K562 (cell line): Measurements from ENCODE around the gene AP1AR.

Source experiments
- CBX5 ChIP-seq: IDR thresholded peaks from 2 replicates; pipeline ENCODE4 v1.6.1; 2014; ENCODE audit warnings: low read depth, borderline replicate concordance
- FOSL1 ChIP-seq: fragments of 200-800 bp; sonication (Bioruptor generic); conservative IDR thresholded peaks from 2 replicates; pipeline ENCODE4 v1.6.1; 2016; ENCODE audit warnings: missing genetic modification characterization, missing compliant biosample characterization
- ZBED1 ChIP-seq: IDR thresholded peaks from 2 replicates; pipeline ENCODE4 v1.6.1; 2014
- ZFPM2 ChIP-seq: fragments of 250-450 bp; sonication (Bioruptor Pico); IDR thresholded peaks from 2 replicates; pipeline ENCODE4 v1.5.1; 2022; ENCODE audit warnings: mild to moderate bottlenecking
- TF ChIP-seq, protein P1 (sequence below), 3 experiments: IDR thresholded peaks in 2 of 3; conservative IDR thresholded peaks in 1 of 3; 2 replicates each; pipeline ENCODE4 v1.5.1; 2011 to 2012; ENCODE audit warnings: low read length in 3 of 3, mild to moderate bottlenecking in 3 of 3, control low read depth in 2 of 3, improper control_type of control experiment in 1 of 3, inconsistent platforms in 1 of 3, low read depth in 1 of 3, mixed read lengths in 1 of 3, moderate library complexity in 1 of 3; ENCODE audit not compliant: insufficient read depth in 2 of 3
- TF ChIP-seq, protein P2 (sequence below): sonication (generic); formaldehyde crosslinking; IDR thresholded peaks from 2 replicates; pipeline ENCODE4 v1.8.0; 2022; ENCODE audit warnings: missing genetic modification reagents, mild to moderate bottlenecking, borderline replicate concordance

DNA sequence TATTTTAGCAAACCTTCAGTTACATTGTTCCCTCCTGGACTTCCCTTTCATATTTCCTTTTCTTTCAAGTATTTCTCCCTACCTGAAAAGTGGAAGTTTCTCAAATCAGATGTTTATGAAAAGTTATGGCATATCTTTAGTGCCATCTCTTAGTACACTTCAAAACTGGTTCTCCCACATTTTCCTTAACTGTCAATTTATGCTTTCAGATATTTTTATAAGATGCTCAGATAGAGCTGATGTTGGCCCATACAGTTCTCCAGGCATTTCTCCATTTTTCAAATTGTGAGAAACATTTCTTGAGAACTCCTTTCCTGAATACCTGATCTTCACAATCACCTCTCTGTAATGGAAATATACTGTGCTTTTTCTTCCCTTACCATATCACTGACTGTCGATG, 32.5 kb upstream of the AP1AR start:
- TF ChIP-seq, protein P1, sequence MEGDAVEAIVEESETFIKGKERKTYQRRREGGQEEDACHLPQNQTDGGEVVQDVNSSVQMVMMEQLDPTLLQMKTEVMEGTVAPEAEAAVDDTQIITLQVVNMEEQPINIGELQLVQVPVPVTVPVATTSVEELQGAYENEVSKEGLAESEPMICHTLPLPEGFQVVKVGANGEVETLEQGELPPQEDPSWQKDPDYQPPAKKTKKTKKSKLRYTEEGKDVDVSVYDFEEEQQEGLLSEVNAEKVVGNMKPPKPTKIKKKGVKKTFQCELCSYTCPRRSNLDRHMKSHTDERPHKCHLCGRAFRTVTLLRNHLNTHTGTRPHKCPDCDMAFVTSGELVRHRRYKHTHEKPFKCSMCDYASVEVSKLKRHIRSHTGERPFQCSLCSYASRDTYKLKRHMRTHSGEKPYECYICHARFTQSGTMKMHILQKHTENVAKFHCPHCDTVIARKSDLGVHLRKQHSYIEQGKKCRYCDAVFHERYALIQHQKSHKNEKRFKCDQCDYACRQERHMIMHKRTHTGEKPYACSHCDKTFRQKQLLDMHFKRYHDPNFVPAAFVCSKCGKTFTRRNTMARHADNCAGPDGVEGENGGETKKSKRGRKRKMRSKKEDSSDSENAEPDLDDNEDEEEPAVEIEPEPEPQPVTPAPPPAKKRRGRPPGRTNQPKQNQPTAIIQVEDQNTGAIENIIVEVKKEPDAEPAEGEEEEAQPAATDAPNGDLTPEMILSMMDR (IDR thresholded peaks at IDR 0.05 in 2 of 3, conservative IDR thresholded peaks at IDR 0.05 in 1 of 3; ENCODE audit: insufficient read depth in 2 of 3, low read depth in 1 of 3, low read length in 3 of 3) = no peak
- TF ChIP-seq ZBED1 (no peak), FOSL1 (tag) (no peak), ZFPM2 (no peak), CBX5 (no peak)
- TF ChIP-seq, protein P2, sequence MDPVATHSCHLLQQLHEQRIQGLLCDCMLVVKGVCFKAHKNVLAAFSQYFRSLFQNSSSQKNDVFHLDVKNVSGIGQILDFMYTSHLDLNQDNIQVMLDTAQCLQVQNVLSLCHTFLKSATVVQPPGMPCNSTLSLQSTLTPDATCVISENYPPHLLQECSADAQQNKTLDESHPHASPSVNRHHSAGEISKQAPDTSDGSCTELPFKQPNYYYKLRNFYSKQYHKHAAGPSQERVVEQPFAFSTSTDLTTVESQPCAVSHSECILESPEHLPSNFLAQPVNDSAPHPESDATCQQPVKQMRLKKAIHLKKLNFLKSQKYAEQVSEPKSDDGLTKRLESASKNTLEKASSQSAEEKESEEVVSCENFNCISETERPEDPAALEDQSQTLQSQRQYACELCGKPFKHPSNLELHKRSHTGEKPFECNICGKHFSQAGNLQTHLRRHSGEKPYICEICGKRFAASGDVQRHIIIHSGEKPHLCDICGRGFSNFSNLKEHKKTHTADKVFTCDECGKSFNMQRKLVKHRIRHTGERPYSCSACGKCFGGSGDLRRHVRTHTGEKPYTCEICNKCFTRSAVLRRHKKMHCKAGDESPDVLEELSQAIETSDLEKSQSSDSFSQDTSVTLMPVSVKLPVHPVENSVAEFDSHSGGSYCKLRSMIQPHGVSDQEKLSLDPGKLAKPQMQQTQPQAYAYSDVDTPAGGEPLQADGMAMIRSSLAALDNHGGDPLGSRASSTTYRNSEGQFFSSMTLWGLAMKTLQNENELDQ (CRISPR knock-in tag) = no peak
